Esophagus muscularis mucosa (tissue), 4 donors: Measurements from ENCODE around the gene DLX5. TPM values are rescaled to one million over a fixed set of nuclear protein-coding genes. Genes with fewer than 3 reads are reported as not detected.

Experiments used
- DNase-seq: peaks from one replicate; pipeline ENCODE4 v3.0.0-alpha.2; 2017; ENCODE audit errors: extremely low spot score
- H3K27ac ChIP-seq, 4 donors: fragments of 200-600 bp; sonication (generic); replicated peaks in 1 of 4; 1 replicate in 3 of 4; 2 replicates in 1 of 4; pipeline ENCODE4 v1.5.1; 2016 to 2019; ENCODE audit warnings: mild to moderate bottlenecking in 1 of 4
- H3K27me3 ChIP-seq, 4 donors: fragments of 200-600 bp; sonication (generic); one replicate each; pipeline versions ENCODE4 v1.5.1 to v1.6.0; 2016 to 2019
- H3K36me3 ChIP-seq, 4 donors: fragments of 200-600 bp; sonication (generic); one replicate each; pipeline ENCODE4 v1.5.1; 2016 to 2019
- H3K4me1 ChIP-seq, 4 donors: fragments of 200-600 bp; sonication (generic); one replicate each; pipeline ENCODE4 v1.5.1; 2016 to 2019
- H3K4me3 ChIP-seq, 4 donors: fragments of 200-600 bp; sonication (generic); 1 replicate in 2 of 4; 2 replicates in 2 of 4; pipeline ENCODE4 v1.5.1; 2016 to 2019; ENCODE audit warnings: mild to moderate bottlenecking in 4 of 4, moderate library complexity in 1 of 4
- H3K9me3 ChIP-seq, 4 donors: fragments of 200-600 bp; sonication (generic); 1 replicate in 3 of 4; 2 replicates in 1 of 4; pipeline ENCODE4 v1.5.1; 2016 to 2019
- CTCF ChIP-seq, 3 experiments: fragments of 200-600 bp in 2 of 3; fragments of 450-650 bp in 1 of 3; sonication (generic) in 2 of 3; IDR thresholded peaks; one replicate each; pipeline ENCODE4 v1.5.1; 2017 to 2019; ENCODE audit warnings: antibody characterized with exemption in 3 of 3, mild to moderate bottlenecking in 2 of 3, moderate library complexity in 1 of 3
- EP300 ChIP-seq: sonication (generic); formaldehyde crosslinking; IDR thresholded peaks from one replicate; pipeline ENCODE4 v1.6.1; 2017; ENCODE audit warnings: antibody characterized with exemption
- POLR2A ChIP-seq: fragments of 450-650 bp; IDR thresholded peaks from one replicate; pipeline ENCODE4 v1.6.1; 2017; ENCODE audit warnings: antibody characterized with exemption, moderate library complexity, mild to moderate bottlenecking, low read depth
- POLR2AphosphoS5 ChIP-seq, 2 donors: sonication (generic); formaldehyde crosslinking; IDR thresholded peaks; one replicate each; pipeline ENCODE4 v1.6.1; 2017; ENCODE audit warnings: antibody characterized with exemption in 2 of 2
- WGBS: methylation state at CpG from one replicate; pipeline ENCODE4 v1.1.5; 2018; 5-methylcytosine and 5-hydroxymethylcytosine counted together
- intact Hi-C: fragments of 100-400 bp; cut with DNase I; formaldehyde crosslinking; loops from one replicate; pipeline ENCODE4 v1.15.1; 2023
- total RNA-seq, 4 donors: library from RNA; depleted of rRNA; stranded (reverse); fragments of >200 nt; gene quantifications; one replicate each; pipeline versions ENCODE4 v1.1.0 to v1.2.1, GENCODE V29; 2016

Gene DLX5
- total RNA-seq, 4 donors from 2014 or later: 0.17 to 0.26 TPM; not detected in 2

DNA sequence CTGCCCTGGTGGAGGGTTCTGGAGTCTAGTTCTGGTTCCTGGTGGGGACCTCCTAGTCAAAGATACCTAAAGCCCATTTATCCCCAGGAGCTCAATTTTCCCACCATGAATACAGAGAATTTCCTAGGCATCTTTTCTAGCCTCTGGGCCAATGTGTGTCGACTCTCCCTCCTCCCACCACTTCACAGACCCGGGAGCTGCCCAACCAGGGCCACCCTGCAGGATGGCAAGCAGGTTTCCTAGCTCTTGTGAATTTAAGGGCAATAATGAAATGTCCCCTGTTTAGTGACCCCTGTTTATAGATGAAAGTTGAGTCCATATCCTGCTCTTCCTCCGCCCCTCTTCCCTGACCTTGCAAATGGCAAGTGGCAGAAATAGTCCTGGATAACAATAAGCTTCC lies 9.4 kb downstream of the DLX5 start:
- no peak for DNase-seq
- Histone ChIP-seq H3K27ac (no peak overlapping the region), H3K36me3 (no peaks in the 10 kb centered on the region), H3K27me3 (peaks cover 0 to 100% (median 77%) of the 10 kb centered on the region in 4 donors), H3K9me3 (no peaks in the 10 kb centered on the region), H3K4me1 (peaks cover 12 to 30% (median 27%) of the 10 kb centered on the region in 4 donors), H3K4me3 (no peak overlapping the region)
- WGBS: 23% methylated on average over 3 of the region's 3 CpGs
- intact Hi-C loops: no loop called here
- TF ChIP-seq POLR2AphosphoS5 (IDR thresholded peaks at IDR 0.05) (no peak), CTCF (IDR thresholded peaks at IDR 0.05) (no peak), POLR2A (no peak), EP300 (no peak)

GRCh38 chr7:97014145-97014750 lies 10.4 kb downstream of the DLX5 start:
- Histone ChIP-seq H3K4me3 (no peak overlapping the region), H3K27me3 (peaks cover 0 to 100% (median 80%) of the 10 kb centered on the region in 4 donors), H3K9me3 (no peaks in the 10 kb centered on the region), H3K36me3 (no peaks in the 10 kb centered on the region), H3K27ac (no peak overlapping the region), H3K4me1 (peaks cover 12 to 30% (median 27%) of the 10 kb centered on the region in 4 donors)
- intact Hi-C loops: no loop called here
- WGBS: 20% methylated on average over 5 of the region's 5 CpGs
- TF ChIP-seq POLR2AphosphoS5 (IDR thresholded peaks at IDR 0.05) (no peak), CTCF (IDR thresholded peaks at IDR 0.05) (no peak), POLR2A (no peak), EP300 (no peak)
- peak; percentile 24 for DNase-seq

DNA sequence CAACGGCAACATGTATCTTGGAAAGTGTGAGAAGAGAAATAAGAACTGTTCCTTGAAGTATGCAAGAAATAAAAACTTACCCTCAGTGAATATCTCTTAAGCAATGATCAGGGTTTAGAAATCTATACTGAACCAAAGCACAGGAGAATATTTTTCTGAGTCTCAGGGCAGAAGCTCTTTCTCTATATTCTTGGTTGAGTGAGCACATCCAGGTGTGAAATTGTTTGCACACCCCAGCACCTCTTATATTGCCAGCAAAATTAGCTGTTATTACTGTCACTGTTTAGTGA lies 10.8 kb downstream of the DLX5 start:
- intact Hi-C loops: no loop called here
- Histone ChIP-seq H3K27me3 (peaks cover 0 to 100% (median 78%) of the 10 kb centered on the region in 4 donors), H3K9me3 (no peaks in the 10 kb centered on the region), H3K36me3 (no peaks in the 10 kb centered on the region), H3K27ac (no peak overlapping the region), H3K4me1 (peaks cover 12 to 27% (median 27%) of the 10 kb centered on the region in 4 donors), H3K4me3 (no peak overlapping the region)
- peak; percentile 19 for DNase-seq
- TF ChIP-seq POLR2AphosphoS5 (IDR thresholded peaks at IDR 0.05): no peak
- no peak for TF ChIP-seq POLR2A
- no peak for TF ChIP-seq EP300
- TF ChIP-seq CTCF (IDR thresholded peaks at IDR 0.05): no peak
- WGBS: 46% methylated on average over 1 of the region's 1 CpG

GRCh38 chr7:97013134-97013844 lies 11.3 kb downstream of the DLX5 start:
- no peaks in the 10 kb centered on the region for H3K36me3 ChIP-seq
- TF ChIP-seq POLR2A (no peak), CTCF (IDR thresholded peaks at IDR 0.05) (no peak), EP300 (no peak), POLR2AphosphoS5 (IDR thresholded peaks at IDR 0.05) (no peak)
- intact Hi-C loops: no loop called here
- peaks cover 0 to 100% (median 76%) of the 10 kb centered on the region in 4 donors for H3K27me3 ChIP-seq
- no peak overlapping the region for H3K27ac ChIP-seq
- WGBS: 15% methylated on average over 14 of the region's 20 CpGs
- H3K4me1 ChIP-seq: peaks cover 10 to 22% (median 22%) of the 10 kb centered on the region in 4 donors
- no peak overlapping the region for H3K4me3 ChIP-seq
- DNase-seq: peak; percentile 68
- no peaks in the 10 kb centered on the region for H3K9me3 ChIP-seq
